Loucy (cell line): ENCODE measurements around the gene FAM98C.

Experiments used
- H2AFZ ChIP-seq: fragments of 200-600 bp; sonication (generic); 2 replicates; pipeline ENCODE4 v1.6.0; 2016; ENCODE audit warnings: antibody characterized with exemption, mild to moderate bottlenecking, low read length, moderate library complexity
- H3F3A ChIP-seq: fragments of 200-600 bp; 2 replicates; pipeline ENCODE4 v1.6.0; 2016; ENCODE audit warnings: antibody characterized with exemption, low read depth, mild to moderate bottlenecking
- H3K27me3 ChIP-seq: fragments of 200-600 bp; sonication (generic); 2 replicates; pipeline ENCODE4 v1.6.1; 2014; ENCODE audit warnings: low read length, mild to moderate bottlenecking; ENCODE audit not compliant: insufficient read depth, poor library complexity, severe bottlenecking
- H3K36me3 ChIP-seq: fragments of 200-600 bp; sonication (generic); 2 replicates; pipeline ENCODE4 v1.6.1; 2016; ENCODE audit warnings: low read length; ENCODE audit not compliant: insufficient read depth
- H3K4me1 ChIP-seq: fragments of 200-600 bp; sonication (generic); 2 replicates; pipeline ENCODE4 v1.5.1; 2014; ENCODE audit warnings: low read length, mild to moderate bottlenecking; ENCODE audit not compliant: insufficient read depth, poor library complexity, severe bottlenecking
- H3K4me2 ChIP-seq: fragments of 200-600 bp; sonication (generic); 2 replicates; pipeline ENCODE4 v1.6.0; 2014; ENCODE audit warnings: antibody characterized with exemption, low read length, low read depth, mild to moderate bottlenecking; ENCODE audit not compliant: poor library complexity, severe bottlenecking
- H3K4me3 ChIP-seq: fragments of 200-600 bp; sonication (generic); 2 replicates; pipeline ENCODE4 v1.5.1; 2014; ENCODE audit warnings: low read length, mild to moderate bottlenecking, mixed read lengths; ENCODE audit not compliant: poor library complexity, severe bottlenecking
- H3K79me2 ChIP-seq: fragments of 200-600 bp; sonication (generic); 2 replicates; pipeline ENCODE4 v1.6.1; 2014; ENCODE audit warnings: low read length; ENCODE audit not compliant: insufficient read depth
- H3K9ac ChIP-seq: fragments of 200-600 bp; sonication (generic); 2 replicates; pipeline ENCODE4 v1.6.0; 2014; ENCODE audit warnings: mild to moderate bottlenecking, low read depth, low read length, moderate library complexity; ENCODE audit not compliant: poor library complexity, severe bottlenecking
- H3K9me2 ChIP-seq: fragments of 200-600 bp; sonication (generic); replicated peaks from 2 replicates; pipeline ENCODE4 v1.6.1; 2016; ENCODE audit warnings: low read depth, low read length, mixed read lengths
- H3K9me3 ChIP-seq: fragments of 200-600 bp; sonication (generic); 2 replicates; pipeline ENCODE4 v1.6.1; 2014; ENCODE audit warnings: mild to moderate bottlenecking, antibody characterized with exemption, low read length, low read depth; ENCODE audit not compliant: insufficient read depth
- H4K20me1 ChIP-seq: fragments of 200-600 bp; sonication (generic); 2 replicates; pipeline ENCODE4 v1.6.0; 2014; ENCODE audit warnings: antibody characterized with exemption, low read length, mild to moderate bottlenecking; ENCODE audit not compliant: insufficient read depth, poor library complexity, severe bottlenecking
- EZH2phosphoT487 ChIP-seq: fragments of 200-600 bp; IDR thresholded peaks from 2 replicates; pipeline ENCODE4 v1.6.1; 2018; ENCODE audit warnings: antibody characterized with exemption, mild to moderate bottlenecking, moderate library complexity, borderline replicate concordance
- TF ChIP-seq, protein P1 (sequence below): fragments of 200-600 bp; sonication (generic); conservative IDR thresholded peaks from 2 replicates; pipeline ENCODE4 v1.5.1; 2014; ENCODE audit warnings: mild to moderate bottlenecking, antibody characterized with exemption, low read length

Gene FAM98C

GRCh38 chr19:38421856-38422255, 19.0 kb downstream of the FAM98C start:
- H3K4me2 ChIP-seq = no peak overlapping the region
- H3K4me1 ChIP-seq = peaks cover 14% of the 10 kb centered on the region
- TF ChIP-seq, protein P1, sequence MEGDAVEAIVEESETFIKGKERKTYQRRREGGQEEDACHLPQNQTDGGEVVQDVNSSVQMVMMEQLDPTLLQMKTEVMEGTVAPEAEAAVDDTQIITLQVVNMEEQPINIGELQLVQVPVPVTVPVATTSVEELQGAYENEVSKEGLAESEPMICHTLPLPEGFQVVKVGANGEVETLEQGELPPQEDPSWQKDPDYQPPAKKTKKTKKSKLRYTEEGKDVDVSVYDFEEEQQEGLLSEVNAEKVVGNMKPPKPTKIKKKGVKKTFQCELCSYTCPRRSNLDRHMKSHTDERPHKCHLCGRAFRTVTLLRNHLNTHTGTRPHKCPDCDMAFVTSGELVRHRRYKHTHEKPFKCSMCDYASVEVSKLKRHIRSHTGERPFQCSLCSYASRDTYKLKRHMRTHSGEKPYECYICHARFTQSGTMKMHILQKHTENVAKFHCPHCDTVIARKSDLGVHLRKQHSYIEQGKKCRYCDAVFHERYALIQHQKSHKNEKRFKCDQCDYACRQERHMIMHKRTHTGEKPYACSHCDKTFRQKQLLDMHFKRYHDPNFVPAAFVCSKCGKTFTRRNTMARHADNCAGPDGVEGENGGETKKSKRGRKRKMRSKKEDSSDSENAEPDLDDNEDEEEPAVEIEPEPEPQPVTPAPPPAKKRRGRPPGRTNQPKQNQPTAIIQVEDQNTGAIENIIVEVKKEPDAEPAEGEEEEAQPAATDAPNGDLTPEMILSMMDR = no peak
- no peak for TF ChIP-seq EZH2phosphoT487
- H3K4me3 ChIP-seq = no peak overlapping the region
- H3K36me3 ChIP-seq = no peaks in the 10 kb centered on the region
- no peaks in the 10 kb centered on the region for H3K9me3 ChIP-seq
- H4K20me1 ChIP-seq = no peaks in the 10 kb centered on the region
- H3K9ac ChIP-seq = no peak overlapping the region
- H3K27me3 ChIP-seq = no peaks in the 10 kb centered on the region
- H3F3A ChIP-seq = no peaks in the 10 kb centered on the region
- H2AFZ ChIP-seq = no peak overlapping the region
- no peaks in the 10 kb centered on the region for H3K79me2 ChIP-seq
- H3K9me2 ChIP-seq = no peaks in the 10 kb centered on the region

DNA sequence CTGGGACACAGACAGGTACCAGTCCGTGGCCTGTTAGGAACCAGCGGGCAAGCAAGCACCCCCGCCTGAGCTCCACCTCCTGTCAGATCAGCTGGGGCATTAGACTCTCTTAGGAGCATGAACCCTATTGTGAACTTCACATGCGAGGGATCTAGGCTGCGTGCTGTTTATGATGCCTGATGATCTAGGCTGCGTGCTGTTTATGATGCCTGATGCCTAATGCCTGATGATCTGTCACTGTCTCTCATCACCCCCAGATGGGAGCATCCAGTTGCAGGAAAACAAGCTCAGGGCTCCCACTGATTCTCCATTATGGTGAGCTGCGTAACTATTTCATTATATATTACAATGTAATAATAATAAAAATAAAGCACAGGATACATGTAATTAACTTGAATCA, 19.5 kb downstream of the FAM98C start:
- no peaks in the 10 kb centered on the region for H3F3A ChIP-seq
- no peak overlapping the region for H3K4me2 ChIP-seq
- H3K4me1 ChIP-seq = peaks cover 14% of the 10 kb centered on the region
- H4K20me1 ChIP-seq = no peaks in the 10 kb centered on the region
- H3K36me3 ChIP-seq = no peaks in the 10 kb centered on the region
- H3K4me3 ChIP-seq = no peak overlapping the region
- no peaks in the 10 kb centered on the region for H3K27me3 ChIP-seq
- H3K79me2 ChIP-seq = no peaks in the 10 kb centered on the region
- H3K9ac ChIP-seq = no peak overlapping the region
- no peaks in the 10 kb centered on the region for H3K9me3 ChIP-seq
- H2AFZ ChIP-seq = no peak overlapping the region
- TF ChIP-seq, protein P1 = no peak
- no peak for TF ChIP-seq EZH2phosphoT487
- no peaks in the 10 kb centered on the region for H3K9me2 ChIP-seq

- no peaks in the 10 kb centered on the region for H3F3A ChIP-seq
- no peak overlapping the region for H3K4me2 ChIP-seq
- peaks cover 16% of the 10 kb centered on the region for H3K4me1 ChIP-seq
- H3K9me3 ChIP-seq = no peaks in the 10 kb centered on the region
- no peak overlapping the region for H2AFZ ChIP-seq
- no peaks in the 10 kb centered on the region for H3K36me3 ChIP-seq
- no peak overlapping the region for H3K4me3 ChIP-seq
- no peaks in the 10 kb centered on the region for H4K20me1 ChIP-seq
- H3K9me2 ChIP-seq = no peaks in the 10 kb centered on the region
- H3K9ac ChIP-seq = no peak overlapping the region
- TF ChIP-seq, protein P1 = no peak
- TF ChIP-seq EZH2phosphoT487 = no peak
- no peaks in the 10 kb centered on the region for H3K79me2 ChIP-seq
- no peaks in the 10 kb centered on the region for H3K27me3 ChIP-seq
Measured at GRCh38 chr19:38424272-38424671, 21.4 kb downstream of the FAM98C start.
